HG02981 (cell line): ENCODE results near the gene S100Z.
"Not testable (repeated sequence)": the region's sequence is repeated elsewhere in the genome, so short reads cannot be mapped to it uniquely, and the experiment has no call there.

Experiments
- ATAC-seq: cut with Tn5 transposase; IDR thresholded peaks from one replicate; pipeline ENCODE4 v1.9.1; 2021; ENCODE audit warnings: mild to moderate bottlenecking, moderate library complexity; ENCODE audit not compliant: unreplicated experiment

S100Z gene

GRCh38 chr5:76822105-76822731 lies 27.6 kb upstream of the S100Z start:
- ATAC-seq, result not testable (repeated sequence)

DNA sequence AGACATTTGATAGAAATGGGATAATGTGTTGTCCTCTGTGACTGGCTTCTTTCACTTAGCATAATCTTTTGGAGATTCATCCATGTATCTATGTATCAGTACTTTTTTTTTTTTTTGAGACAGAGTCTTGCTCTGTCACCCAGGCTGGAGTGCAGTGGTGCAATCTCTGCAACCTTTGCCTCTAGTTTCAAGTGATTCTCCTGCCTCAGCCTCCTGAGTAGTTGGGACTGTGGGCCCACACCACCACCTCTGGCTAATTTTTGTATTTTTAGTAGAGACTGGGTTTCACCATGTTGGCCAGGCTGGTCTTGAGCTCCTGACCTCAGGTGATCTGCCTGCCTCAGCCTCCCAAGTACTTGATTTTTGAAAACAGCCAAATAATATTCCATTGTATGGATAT lies 23.4 kb upstream of the S100Z start:
- ATAC-seq, result not testable (repeated sequence)

- no peak for ATAC-seq
Measured at GRCh38 chr5:76831110-76831452, 18.7 kb upstream of the S100Z start.

- no peak for ATAC-seq
Measured at GRCh38 chr5:76836181-76836580, 13.6 kb upstream of the S100Z start.

- ATAC-seq, result no peak
Measured at GRCh38 chr5:76836585-76836984, 13.2 kb upstream of the S100Z start.

- ATAC-seq, result no peak
Measured at GRCh38 chr5:76838481-76839261, 11.1 kb upstream of the S100Z start.

GRCh38 chr5:76841361-76841760 lies 8.5 kb upstream of the S100Z start:
- no peak for ATAC-seq

DNA sequence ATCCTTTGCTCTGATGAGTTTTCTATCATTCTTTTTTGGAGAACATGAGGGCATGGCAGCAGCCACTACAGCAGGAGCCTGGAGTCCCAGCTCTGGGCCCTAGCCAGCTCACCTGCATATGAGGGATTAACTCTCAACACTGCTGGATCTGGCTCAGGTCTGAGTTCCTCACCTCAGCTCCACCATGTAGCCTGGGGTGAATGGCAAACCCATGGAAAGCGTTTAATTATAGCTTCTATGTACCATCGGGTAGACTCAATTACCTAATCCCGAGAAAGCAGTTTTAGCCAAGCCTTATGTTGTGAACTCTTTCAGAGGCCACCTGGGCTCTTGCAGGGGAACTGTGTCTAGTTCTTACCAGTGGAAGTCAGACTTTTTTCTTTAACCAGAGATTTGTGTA lies 3.9 kb upstream of the S100Z start:
- no peak for ATAC-seq

GRCh38 chr5:76850543-76851145 lies 830 bp downstream of the S100Z start:
- ATAC-seq, result no peak

GRCh38 chr5:76851728-76852369 lies 2.0 kb downstream of the S100Z start:
- no peak for ATAC-seq

GRCh38 chr5:76852772-76853171 lies 3.0 kb downstream of the S100Z start:
- no peak for ATAC-seq

DNA sequence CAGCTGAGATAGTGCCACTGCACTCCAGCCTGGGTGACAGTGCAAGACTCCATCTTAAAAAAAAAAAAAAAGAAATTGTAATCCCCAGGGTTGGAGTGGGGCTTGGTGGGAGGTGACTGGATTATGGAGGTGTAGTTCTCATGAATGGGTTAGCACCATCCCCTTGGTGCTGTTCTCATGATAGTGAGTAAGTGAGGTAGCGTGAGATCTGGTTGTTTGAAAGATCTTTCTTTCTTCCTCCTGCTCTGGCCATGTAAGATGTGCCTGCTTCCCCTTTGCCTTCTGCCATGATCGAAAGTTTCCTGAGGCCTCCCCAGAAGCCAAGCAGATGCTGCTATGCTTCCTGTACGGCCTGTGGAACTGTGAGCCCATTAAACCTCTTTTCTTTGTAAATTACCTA lies 3.9 kb downstream of the S100Z start:
- ATAC-seq, result not testable (repeated sequence)

GRCh38 chr5:76854644-76855043 lies 4.8 kb downstream of the S100Z start:
- no peak for ATAC-seq

DNA sequence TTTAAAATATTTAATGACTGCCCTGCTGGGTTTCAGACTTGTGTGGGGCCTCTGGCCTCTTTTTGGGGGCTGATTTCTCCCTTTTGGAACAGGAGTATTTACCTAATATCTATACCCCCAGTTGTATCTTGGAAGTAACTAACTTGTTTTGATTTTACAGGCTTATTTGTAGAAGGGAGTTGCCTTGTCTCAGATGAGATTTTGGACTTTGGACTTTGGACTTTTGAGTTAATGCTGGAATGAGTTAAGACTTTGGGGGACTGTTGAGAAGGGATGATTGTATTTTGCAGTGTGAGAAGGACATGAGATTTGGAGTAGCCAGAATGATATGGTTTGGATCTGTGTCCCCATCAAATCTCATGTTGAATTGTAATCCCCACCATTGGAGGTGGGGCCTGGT lies 5.7 kb downstream of the S100Z start:
- not testable (repeated sequence) for ATAC-seq

DNA sequence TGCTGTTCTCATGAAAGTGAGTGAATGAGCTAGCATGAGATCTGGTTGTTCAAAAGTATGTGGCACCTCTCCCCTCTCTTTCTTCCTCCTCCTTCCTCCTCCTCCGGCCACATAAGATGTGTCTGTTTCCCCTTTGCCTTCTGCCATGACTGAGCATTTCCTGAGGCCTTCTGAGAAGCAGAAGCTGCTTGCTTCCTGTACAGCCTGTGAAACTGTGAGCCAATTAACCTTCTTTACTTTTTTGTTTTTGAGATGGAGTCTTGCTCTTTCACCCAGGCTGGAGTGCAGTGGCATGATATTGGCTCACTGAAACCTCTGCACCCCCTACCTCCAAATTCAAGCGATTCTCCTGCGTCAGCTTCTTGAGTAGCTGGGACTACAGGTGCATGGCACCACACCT lies 6.1 kb downstream of the S100Z start:
- ATAC-seq, result no peak

GRCh38 chr5:76856800-76857199 lies 7.0 kb downstream of the S100Z start:
- ATAC-seq, result not testable (repeated sequence)

GRCh38 chr5:76859591-76860247 lies 9.9 kb downstream of the S100Z start:
- no peak for ATAC-seq

DNA sequence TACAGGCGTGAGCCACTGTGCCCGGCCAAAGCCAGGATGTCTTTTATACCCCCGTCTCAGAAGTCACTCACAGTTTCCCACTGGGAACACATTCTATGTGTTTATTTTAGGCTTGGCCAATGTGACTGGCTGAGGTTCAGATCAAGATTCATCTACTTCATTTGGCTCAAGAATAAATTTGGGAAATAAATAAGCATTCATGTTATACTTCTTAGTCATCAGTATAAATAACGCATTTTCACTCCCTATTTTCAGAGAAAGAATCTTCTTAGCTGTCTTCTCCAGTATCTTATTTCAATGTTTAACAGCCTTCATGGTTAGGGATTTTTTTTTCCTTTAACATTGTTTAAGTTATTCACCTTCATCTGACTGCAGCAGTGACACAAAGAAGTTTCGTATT lies 11.8 kb downstream of the S100Z start:
- ATAC-seq, result no peak

GRCh38 chr5:76863001-76863400 lies 13.2 kb downstream of the S100Z start:
- no peak for ATAC-seq

DNA sequence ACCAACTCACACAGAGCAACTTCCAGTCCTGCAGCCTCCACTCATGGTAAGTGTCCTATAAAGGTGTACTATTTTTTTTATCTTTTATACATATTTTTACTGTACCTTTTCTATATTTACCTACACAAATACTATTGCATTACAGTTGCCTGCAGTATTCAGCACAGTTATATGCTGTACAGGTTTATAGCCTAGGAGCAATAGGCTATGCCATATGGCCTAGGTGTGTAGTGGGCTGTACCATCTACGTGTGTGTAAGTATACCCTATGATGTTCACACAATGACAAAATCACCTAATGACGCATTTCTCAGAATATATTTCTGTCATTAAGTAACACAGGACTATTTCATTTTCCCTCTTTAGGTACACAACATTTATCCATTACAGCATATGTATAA lies 16.7 kb downstream of the S100Z start:
- no peak for ATAC-seq

GRCh38 chr5:76867038-76867437 lies 17.2 kb downstream of the S100Z start:
- ATAC-seq, result no peak
